NCI-H2196 treated with DMSO at 0.1 percent for 48 hours (cell line): ENCODE data around the gene CIDEC.
"Not testable (repeated sequence)": the region's sequence is repeated elsewhere in the genome, so short reads cannot be mapped to it uniquely, and the experiment has no call there.

Experiments used
- DNase-seq: peaks from one replicate; lab custom pipeline; 2025; ENCODE audit not compliant: unreplicated experiment; lab: John Stamatoyannopoulos, UW

CIDEC gene

GRCh38 chr3:9902372-9903237, 22.6 kb upstream of the CIDEC start, which contains the start of gene IL17RE:
IL17RE (plus strand) TSS chr3:9902848; CDS start chr3:9902933, 85 bp downstream.
- DNase-seq, result no peak

- no peak for DNase-seq
Observed at GRCh38 chr3:9901967-9902366, 21.9 kb upstream of the CIDEC start.

- not testable (repeated sequence) for DNase-seq
Observed at GRCh38 chr3:9900965-9901415, 20.9 kb upstream of the CIDEC start.

- no peak for DNase-seq
Observed at GRCh38 chr3:9899289-9899791, 19.3 kb upstream of the CIDEC start.

GRCh38 chr3:9898467-9899241, 18.6 kb upstream of the CIDEC start:
- DNase-seq, result no peak

- DNase-seq, result no peak
Observed at GRCh38 chr3:9897408-9898372, 17.6 kb upstream of the CIDEC start.

- not testable (repeated sequence) for DNase-seq
Observed at GRCh38 chr3:9896755-9897407, 16.8 kb upstream of the CIDEC start.

- DNase-seq, result not testable (repeated sequence)
Observed at GRCh38 chr3:9895715-9896114, 15.7 kb upstream of the CIDEC start.

- DNase-seq, result no peak
Observed at GRCh38 chr3:9893739-9894138, 13.7 kb upstream of the CIDEC start.

GRCh38 chr3:9891072-9891622, 11.1 kb upstream of the CIDEC start:
- no peak for DNase-seq

GRCh38 chr3:9890249-9891071, 10.4 kb upstream of the CIDEC start, which contains the start of gene JAGN1:
JAGN1 (plus strand) TSS chr3:9890610; CDS start chr3:9890723, 113 bp downstream.
- DNase-seq, result peak; percentile 39

- no peak for DNase-seq
Observed at GRCh38 chr3:9889405-9889804, 9.4 kb upstream of the CIDEC start.

GRCh38 chr3:9888540-9888939, 8.5 kb upstream of the CIDEC start:
- DNase-seq, result no peak

GRCh38 chr3:9887480-9887879, 7.4 kb upstream of the CIDEC start:
- DNase-seq, result no peak

- DNase-seq, result no peak
Observed at GRCh38 chr3:9886328-9886727, 6.3 kb upstream of the CIDEC start.

GRCh38 chr3:9884555-9885165, 4.6 kb upstream of the CIDEC start:
- no peak for DNase-seq

GRCh38 chr3:9883706-9884554, 3.9 kb upstream of the CIDEC start:
- no peak for DNase-seq
